PC-3 (cell line): ENCODE results near the gene MRPS18B. TPM values are rescaled to one million over a fixed set of nuclear protein-coding genes. Genes with fewer than 3 reads are reported as not detected.

Experiments used
- ATAC-seq: fragments of 200-7000 bp; cut with Tn5 transposase; 2 replicates; pipeline ENCODE4 v1.9.1; 2020; ENCODE audit warnings: mild to moderate bottlenecking, moderate library complexity
- BruUV-seq: library from RNA; stranded (reverse); fragments of 400-500 nt; replicated peaks from 2 replicates; lab custom pipeline; 2021; lab: Mats Ljungman, UMichigan
- CTCF ChIA-PET: fragments of 300-600 bp; sonication (Branson Sonifier 250); formaldehyde crosslinking; loops from one replicate; lab custom pipeline; 2022; ENCODE audit warnings: antibody characterized with exemption; lab: Charles Lee
- POLR2A ChIA-PET: fragments of 300-600 bp; sonication (Branson Sonifier 250); formaldehyde crosslinking; loops from one replicate; lab custom pipeline; 2022; ENCODE audit warnings: antibody characterized with exemption; ENCODE audit not compliant: unreplicated experiment; lab: Charles Lee
- DNase-seq: peaks from one replicate; pipeline ENCODE4 v3.0.0-alpha.2; 2015
- H2AFZ ChIP-seq: fragments of 300-600 bp; sonication (generic); 2 replicates; pipeline ENCODE4 v1.6.0; 2016; ENCODE audit warnings: antibody characterized with exemption, low read length
- H3F3A ChIP-seq: fragments of 300-600 bp; sonication (generic); one replicate; pipeline ENCODE4 v1.6.0; 2017; ENCODE audit warnings: antibody characterized with exemption, low read length, control low read depth, mild to moderate bottlenecking; ENCODE audit not compliant: unreplicated experiment
- H3K27ac ChIP-seq: fragments of 300-600 bp; sonication (generic); 2 replicates; pipeline ENCODE4 v1.5.1; 2016; ENCODE audit warnings: mild to moderate bottlenecking, low read length
- H3K27me3 ChIP-seq: fragments of 300-600 bp; sonication (generic); 2 replicates; pipeline ENCODE4 v1.6.1; 2016; ENCODE audit warnings: low read length, mixed read lengths
- H3K36me3 ChIP-seq: fragments of 300-600 bp; sonication (generic); 2 replicates; pipeline ENCODE4 v1.6.1; 2016; ENCODE audit warnings: low read depth, mixed run types, low read length, mixed read lengths
- H3K4me1 ChIP-seq: fragments of 300-600 bp; sonication (generic); 2 replicates; pipeline ENCODE4 v1.5.1; 2016; ENCODE audit warnings: low read length; ENCODE audit not compliant: insufficient read depth
- H3K4me2 ChIP-seq: fragments of 300-600 bp; sonication (generic); 2 replicates; pipeline ENCODE4 v1.6.0; 2016; ENCODE audit warnings: low read length
- H3K4me3 ChIP-seq: fragments of 300-600 bp; sonication (generic); 2 replicates; pipeline ENCODE4 v1.5.1; 2016; ENCODE audit warnings: mild to moderate bottlenecking, low read length, mixed read lengths
- H3K79me2 ChIP-seq: fragments of 300-600 bp; sonication (generic); 2 replicates; pipeline ENCODE4 v1.6.1; 2017; ENCODE audit warnings: low read length, mixed read lengths
- H3K9ac ChIP-seq: fragments of 300-600 bp; sonication (generic); 2 replicates; pipeline ENCODE4 v1.6.0; 2016; ENCODE audit warnings: mild to moderate bottlenecking, low read length
- H3K9me2 ChIP-seq: fragments of 300-600 bp; sonication (generic); replicated peaks from 2 replicates; pipeline ENCODE4 v1.6.1; 2016; ENCODE audit warnings: mixed run types, low read length, mixed read lengths
- H3K9me3 ChIP-seq: fragments of 300-600 bp; sonication (generic); 2 replicates; pipeline ENCODE4 v1.6.1; 2016; ENCODE audit warnings: low read length, mixed read lengths
- H4K20me1 ChIP-seq: fragments of 300-600 bp; sonication (generic); 2 replicates; pipeline ENCODE4 v1.6.1; 2016; ENCODE audit warnings: low read length, mixed read lengths
- EZH2 ChIP-seq: fragments of 300-600 bp; sonication (generic); IDR thresholded peaks from one replicate; pipeline ENCODE4 v1.6.1; 2017; ENCODE audit warnings: antibody characterized with exemption, mild to moderate bottlenecking, low read length; ENCODE audit not compliant: unreplicated experiment
- EZH2phosphoT487 ChIP-seq: fragments of 300-600 bp; sonication (generic); IDR thresholded peaks from 2 replicates; pipeline ENCODE4 v1.6.1; 2018; ENCODE audit warnings: mild to moderate bottlenecking, antibody characterized with exemption, low read length, borderline replicate concordance
- intact Hi-C: fragments of 100-400 bp; cut with micrococcal nuclease; formaldehyde crosslinking; loops from 2 replicates; pipeline ENCODE4 v1.9.0; 2023
- total RNA-seq: library from RNA; depleted of rRNA; stranded (reverse); fragments of >200 nt; gene quantifications from 2 replicates; pipeline ENCODE4 v1.2.3, GENCODE V29; 2014
- TF ChIP-seq, protein P1 (sequence below): fragments of 300-600 bp; sonication (generic); conservative IDR thresholded peaks from 2 replicates; pipeline ENCODE4 v1.5.1; 2017; ENCODE audit warnings: antibody characterized with exemption, low read depth, mild to moderate bottlenecking, low read length

The MRPS18B gene
- total RNA-seq, 1 experiment from 2014 or later: 91.0 TPM

DNA sequence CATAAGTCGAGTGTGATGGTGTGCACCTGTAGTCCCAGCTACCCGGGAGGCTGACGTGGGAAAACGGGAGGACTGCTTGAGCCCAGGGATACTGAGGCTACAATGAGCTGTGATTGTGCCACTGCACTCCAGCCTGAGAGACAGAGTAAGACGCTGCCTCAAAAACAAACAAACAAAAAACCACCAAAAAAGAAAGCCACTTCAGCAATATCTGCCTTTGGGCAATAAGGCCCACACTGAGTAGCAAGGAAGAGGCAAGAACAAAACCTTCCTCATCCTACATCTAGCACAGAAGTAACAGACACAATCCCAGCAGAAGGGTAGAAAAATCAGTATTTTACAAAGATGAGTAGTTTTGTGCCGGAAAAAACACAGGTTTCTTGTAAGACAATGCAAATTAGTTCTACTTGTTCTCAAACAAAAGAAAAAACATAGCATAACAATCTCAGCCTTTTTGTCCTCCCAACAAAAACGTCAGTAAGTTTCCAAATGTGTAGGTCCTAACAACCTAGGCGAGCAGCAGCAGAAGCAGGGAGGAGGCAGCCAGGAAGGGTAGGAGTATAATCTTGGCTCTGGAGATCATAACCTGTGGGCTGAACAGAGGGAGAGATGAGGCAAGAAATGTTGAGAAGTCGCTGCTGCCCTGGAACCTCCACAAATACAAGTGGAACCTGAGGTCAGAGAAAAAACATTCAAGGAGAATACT is 6.3 kb upstream of the MRPS18B start:
- Histone ChIP-seq H3F3A (peaks cover 24% of the 10 kb centered on the region), H3K36me3 (peaks cover 44% of the 10 kb centered on the region), H3K27ac (no peak overlapping the region), H3K4me2 (no peak overlapping the region), H3K4me1 (peaks cover 28% of the 10 kb centered on the region), H3K9me2 (no peaks in the 10 kb centered on the region), H2AFZ (no peak overlapping the region), H4K20me1 (peaks cover 38% of the 10 kb centered on the region), H3K4me3 (no peak overlapping the region), H3K27me3 (no peaks in the 10 kb centered on the region), H3K9ac (no peak overlapping the region), H3K9me3 (no peaks in the 10 kb centered on the region), H3K79me2 (peaks cover 51% of the 10 kb centered on the region)
- TF ChIP-seq, protein P1, sequence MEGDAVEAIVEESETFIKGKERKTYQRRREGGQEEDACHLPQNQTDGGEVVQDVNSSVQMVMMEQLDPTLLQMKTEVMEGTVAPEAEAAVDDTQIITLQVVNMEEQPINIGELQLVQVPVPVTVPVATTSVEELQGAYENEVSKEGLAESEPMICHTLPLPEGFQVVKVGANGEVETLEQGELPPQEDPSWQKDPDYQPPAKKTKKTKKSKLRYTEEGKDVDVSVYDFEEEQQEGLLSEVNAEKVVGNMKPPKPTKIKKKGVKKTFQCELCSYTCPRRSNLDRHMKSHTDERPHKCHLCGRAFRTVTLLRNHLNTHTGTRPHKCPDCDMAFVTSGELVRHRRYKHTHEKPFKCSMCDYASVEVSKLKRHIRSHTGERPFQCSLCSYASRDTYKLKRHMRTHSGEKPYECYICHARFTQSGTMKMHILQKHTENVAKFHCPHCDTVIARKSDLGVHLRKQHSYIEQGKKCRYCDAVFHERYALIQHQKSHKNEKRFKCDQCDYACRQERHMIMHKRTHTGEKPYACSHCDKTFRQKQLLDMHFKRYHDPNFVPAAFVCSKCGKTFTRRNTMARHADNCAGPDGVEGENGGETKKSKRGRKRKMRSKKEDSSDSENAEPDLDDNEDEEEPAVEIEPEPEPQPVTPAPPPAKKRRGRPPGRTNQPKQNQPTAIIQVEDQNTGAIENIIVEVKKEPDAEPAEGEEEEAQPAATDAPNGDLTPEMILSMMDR: no peak
- no peak for TF ChIP-seq EZH2
- TF ChIP-seq EZH2phosphoT487: no peak
- no peak for ATAC-seq
- ChIA-PET POLR2A (interaction anchor here (0.6 kb wide), 1 partner anchor 11 kb away, joined by 7 read pairs; no protein-coding TSS in a partner anchor), CTCF (interaction anchor here (0.6 to 1.9 kb wide), 3 partner anchors 12 to 119 kb away, joined by 4 to 6 read pairs (median 5); no protein-coding TSS in a partner anchor)
- intact Hi-C loops: no loop called here
- no peak for DNase-seq
- BruUV-seq: no TSS peak

DNA sequence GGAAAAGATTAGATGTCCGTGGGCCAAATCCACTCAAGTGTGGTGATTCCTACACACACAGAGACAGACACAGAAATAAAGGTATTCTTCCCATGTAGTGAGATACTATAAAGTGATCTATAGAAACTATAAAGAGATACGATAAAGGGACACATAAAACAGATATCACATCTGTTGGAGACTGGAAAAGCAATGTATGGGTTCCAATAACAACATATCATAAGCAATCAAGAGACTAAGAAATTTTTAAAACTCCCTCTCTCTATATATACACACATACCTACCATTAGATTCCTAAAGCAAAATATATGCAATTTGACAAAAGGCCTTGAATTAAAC is 5.8 kb upstream of the MRPS18B start:
- no peak overlapping the region for H3K4me2 ChIP-seq
- POLR2A ChIA-PET: interaction anchor here (0.6 to 0.7 kb wide), 2 partner anchors 11 kb away, joined by 3 to 7 read pairs; no protein-coding TSS in a partner anchor

More for the DNA sequence above, 5.8 kb upstream of the MRPS18B start:
- Histone ChIP-seq H3K4me3 (no peak overlapping the region), H3K27me3 (no peaks in the 10 kb centered on the region), H3F3A (peaks cover 27% of the 10 kb centered on the region), H3K79me2 (peaks cover 57% of the 10 kb centered on the region), H4K20me1 (peaks cover 42% of the 10 kb centered on the region), H3K4me1 (peaks cover 30% of the 10 kb centered on the region), H3K27ac (no peak overlapping the region), H3K36me3 (peaks cover 44% of the 10 kb centered on the region), H3K9me2 (no peaks in the 10 kb centered on the region), H2AFZ (no peak overlapping the region), H3K9ac (no peak overlapping the region), H3K9me3 (no peaks in the 10 kb centered on the region)
- intact Hi-C loops: no loop called here
- CTCF ChIA-PET: interaction anchor here (0.6 to 1.9 kb wide), 3 partner anchors 12 to 119 kb away, joined by 4 to 6 read pairs (median 5); no protein-coding TSS in a partner anchor
- no TSS peak for BruUV-seq
- DNase-seq (no peak), ATAC-seq (no peak)
- TF ChIP-seq, protein P1: no peak
- TF ChIP-seq EZH2 (no peak), EZH2phosphoT487 (no peak)
